Upper lobe of left lung (tissue), 6 donors: Measurements from ENCODE around the gene NBPF6. TPM values are rescaled to one million over a fixed set of nuclear protein-coding genes. Genes with fewer than 3 reads are reported as not detected.
A peak's percentile ranks its signal among the peaks of the same experiment; 100 is the strongest.
"Not testable (repeated sequence)": the region's sequence is repeated elsewhere in the genome, so short reads cannot be mapped to it uniquely, and the experiment has no call there.

Experiments
- ATAC-seq, 2 donors: fragments of 200-7000 bp; cut with Tn5 transposase; one replicate each; pipeline ENCODE4 v1.9.1; 2022; ENCODE audit warnings: mild to moderate bottlenecking in 2 of 2, moderate library complexity in 2 of 2; ENCODE audit not compliant: low FRiP score in 2 of 2
- DNase-seq, 2 donors: peaks; one replicate each; pipeline ENCODE4 v3.0.0-alpha.2; 2019 to 2020
- H3K27ac ChIP-seq, 4 donors: fragments of 200-600 bp; sonication (generic); one replicate each; pipeline ENCODE4 v1.5.1; 2016 to 2019
- H3K27me3 ChIP-seq, 4 donors: fragments of 200-600 bp; sonication (generic); one replicate each; pipeline ENCODE4 v1.5.1; 2017 to 2019
- H3K36me3 ChIP-seq, 4 donors: fragments of 200-600 bp; sonication (generic); one replicate each; pipeline ENCODE4 v1.5.1; 2016 to 2019
- H3K4me1 ChIP-seq, 4 donors: fragments of 200-600 bp; sonication (generic); one replicate each; pipeline ENCODE4 v1.5.1; 2018 to 2019
- H3K4me3 ChIP-seq, 4 donors: fragments of 200-600 bp; sonication (generic); one replicate each; pipeline ENCODE4 v1.5.1; 2017 to 2019; ENCODE audit warnings: mild to moderate bottlenecking in 2 of 4, moderate library complexity in 1 of 4
- H3K9me3 ChIP-seq, 4 donors: fragments of 200-600 bp; sonication (generic); one replicate each; pipeline ENCODE4 v1.5.1; 2018 to 2019
- WGBS, 2 donors: methylation state at CpG; one replicate each; pipeline ENCODE4 v1.1.5; 2017 to 2018; 5-methylcytosine and 5-hydroxymethylcytosine counted together
- total RNA-seq, 6 donors: library from RNA; depleted of rRNA in 4 of 6; stranded (reverse); fragments of >200 nt in 4 of 6; gene quantifications; one replicate each; pipeline versions ENCODE4 v1.1.0 to v1.2.1, GENCODE V29; 2016 to 2021
- donor health status: DM: no; HTN: no; CAD: no; lungs with moderate emphysema.
- donor health status: DM: no; HTN: yes; CAD: no; lungs with severe emphysema.

NBPF6 gene, protein sequence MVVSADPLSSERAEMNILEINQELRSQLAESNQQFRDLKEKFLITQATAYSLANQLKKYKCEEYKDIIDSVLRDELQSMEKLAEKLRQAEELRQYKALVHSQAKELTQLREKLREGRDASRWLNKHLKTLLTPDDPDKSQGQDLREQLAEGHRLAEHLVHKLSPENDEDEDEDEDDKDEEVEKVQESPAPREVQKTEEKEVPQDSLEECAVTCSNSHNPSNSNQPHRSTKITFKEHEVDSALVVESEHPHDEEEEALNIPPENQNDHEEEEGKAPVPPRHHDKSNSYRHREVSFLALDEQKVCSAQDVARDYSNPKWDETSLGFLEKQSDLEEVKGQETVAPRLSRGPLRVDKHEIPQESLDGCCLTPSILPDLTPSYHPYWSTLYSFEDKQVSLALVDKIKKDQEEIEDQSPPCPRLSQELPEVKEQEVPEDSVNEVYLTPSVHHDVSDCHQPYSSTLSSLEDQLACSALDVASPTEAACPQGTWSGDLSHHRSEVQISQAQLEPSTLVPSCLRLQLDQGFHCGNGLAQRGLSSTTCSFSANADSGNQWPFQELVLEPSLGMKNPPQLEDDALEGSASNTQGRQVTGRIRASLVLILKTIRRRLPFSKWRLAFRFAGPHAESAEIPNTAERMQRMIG
- not detected for total RNA-seq

DNA sequence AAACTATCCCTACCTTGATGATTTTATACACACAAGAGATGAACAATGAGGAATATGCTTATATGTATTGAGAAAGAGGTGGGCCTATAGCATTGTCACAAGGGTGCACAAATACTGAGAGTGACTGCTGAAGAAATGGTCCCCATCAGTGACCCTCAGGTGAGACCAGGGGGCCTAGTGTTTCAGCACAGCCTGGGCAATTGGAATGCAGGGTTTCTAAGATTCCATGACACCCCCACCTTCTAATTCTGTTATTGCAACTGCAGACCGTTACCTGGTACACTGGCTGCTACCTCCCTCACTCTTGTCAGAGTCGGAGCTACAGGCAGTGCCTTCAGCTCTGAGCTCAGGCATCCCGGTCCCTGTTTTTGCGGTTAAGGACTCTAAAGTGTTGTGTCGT lies at the start of gene NBPF6:
Gene NBPF6 (plus strand): TSS at position 301 of the 400 bp plus-strand sequence. CDS start 259 bp downstream, outside the sequence.
- not testable (repeated sequence) for H3K4me1 ChIP-seq, H3K27me3 ChIP-seq, H3K9me3 ChIP-seq, DNase-seq, H3K36me3 ChIP-seq, ATAC-seq, H3K27ac ChIP-seq, H3K4me3 ChIP-seq
- 100% methylated on average over 1 of the region's 5 CpGs for WGBS, 2 donors

DNA sequence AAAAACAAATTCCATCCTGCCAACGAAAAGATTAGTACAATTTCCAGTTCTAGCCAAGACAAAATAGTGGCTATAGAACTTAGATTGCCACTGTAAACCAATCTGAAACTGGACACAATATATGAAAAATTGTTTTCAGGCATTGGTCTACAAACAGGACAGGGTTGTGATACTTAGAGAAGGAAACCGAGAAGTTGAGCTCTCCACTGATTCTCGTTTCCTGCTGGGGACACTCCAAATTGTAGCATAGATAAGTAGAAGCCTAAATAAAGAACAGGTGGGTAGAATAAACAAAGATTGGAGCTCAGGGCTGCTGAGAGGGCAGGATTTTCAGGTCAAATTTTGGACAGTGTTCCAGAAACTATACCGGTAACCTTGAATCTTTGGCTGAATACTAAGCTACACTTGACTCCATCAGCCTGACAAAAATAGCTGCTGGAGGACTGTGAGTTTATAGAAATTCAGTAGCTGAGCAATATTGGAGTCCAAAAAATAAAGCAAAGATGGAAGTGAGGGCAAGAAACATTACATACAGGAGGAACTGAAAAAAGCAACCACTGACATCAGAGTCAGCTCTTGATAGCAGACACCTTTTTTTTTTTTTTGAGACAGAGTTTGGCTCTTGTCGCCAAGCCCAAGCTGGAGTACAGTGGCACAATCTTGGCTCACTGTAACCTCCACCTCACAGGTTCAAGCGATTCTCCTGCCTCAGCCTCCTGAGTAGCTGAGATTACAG lies 38.9 kb upstream of the NBPF6 start:
- H3K36me3 ChIP-seq, H3K27ac ChIP-seq, DNase-seq, ATAC-seq, H3K4me3 ChIP-seq, H3K9me3 ChIP-seq, H3K27me3 ChIP-seq, H3K4me1 ChIP-seq: not testable (repeated sequence)
- WGBS, 2 donors = no CpG with 5 or more reads among the region's 6 CpGs

DNA sequence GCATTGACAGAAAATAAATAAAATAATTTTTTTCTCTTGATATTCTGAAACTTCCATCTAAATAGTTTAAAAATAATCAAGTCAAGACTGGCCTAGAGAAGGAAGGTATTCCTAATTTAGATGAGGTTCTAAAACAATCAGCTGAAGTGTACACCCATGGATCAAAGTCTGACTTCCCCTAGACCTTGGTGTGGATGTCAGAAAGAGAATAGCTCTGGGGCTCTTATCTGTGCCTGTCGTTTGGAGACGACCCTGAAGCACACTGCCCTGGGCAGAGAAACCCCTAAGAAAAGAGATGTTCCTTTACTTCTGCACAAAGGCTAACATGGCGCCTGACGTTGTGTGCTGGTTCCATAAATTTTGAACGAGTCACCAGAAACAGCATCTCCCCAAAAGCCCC lies 30.0 kb upstream of the NBPF6 start:
- H3K4me3 ChIP-seq = not testable (repeated sequence)

DNA sequence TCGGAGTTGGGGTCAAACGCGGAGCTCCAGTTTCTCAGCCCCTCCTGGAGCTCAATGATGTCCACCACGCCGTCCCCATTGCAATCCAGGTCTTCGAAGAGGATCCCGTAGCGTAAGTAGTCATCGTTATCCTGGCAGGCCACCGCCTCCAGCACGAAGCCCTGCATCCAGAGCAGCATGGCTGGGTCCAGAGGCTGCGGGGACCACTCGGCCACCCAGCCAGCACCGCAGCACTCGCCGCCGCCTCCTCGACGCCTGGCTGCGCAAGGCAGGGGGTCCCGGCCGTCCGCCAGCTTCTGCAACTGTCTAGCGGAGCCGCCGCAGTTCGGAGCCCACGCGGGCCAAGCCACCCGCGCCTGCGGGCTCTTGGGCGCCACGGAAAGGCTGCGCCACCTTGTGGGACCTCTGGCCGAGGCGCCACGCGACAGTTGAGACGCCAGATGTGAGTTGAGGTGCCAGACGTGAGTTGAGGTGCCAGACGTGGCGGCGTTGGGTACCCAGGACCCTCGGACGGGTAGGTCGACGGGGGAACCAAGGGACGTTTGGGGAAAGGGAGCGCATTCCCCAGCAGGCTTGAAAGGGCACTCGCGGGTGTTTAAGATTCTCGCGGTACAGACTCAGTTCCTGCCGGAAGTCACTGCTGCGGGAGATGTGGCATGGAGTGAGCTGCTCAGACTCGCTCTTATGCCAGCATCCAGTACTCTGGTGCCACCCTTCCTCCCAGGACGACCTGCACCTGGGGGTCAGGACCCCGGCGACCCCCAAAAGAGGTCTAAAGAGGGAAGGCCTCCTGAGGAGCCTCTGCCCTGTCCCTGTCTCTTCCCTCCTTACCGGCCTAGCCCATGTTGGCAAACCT lies 28.9 kb upstream of the NBPF6 start:
- not testable (repeated sequence) for DNase-seq, H3K4me1 ChIP-seq, H3K27ac ChIP-seq, H3K9me3 ChIP-seq, H3K27me3 ChIP-seq, H3K4me3 ChIP-seq, H3K36me3 ChIP-seq
- ATAC-seq = peak in 1 of 2 donors; percentile 47
- WGBS, 2 donors = no CpG with 5 or more reads among the region's 61 CpGs

More for the DNA sequence above, 30.0 kb upstream of the NBPF6 start:
- WGBS, 2 donors = no CpG with 5 or more reads among the region's 5 CpGs
- H3K9me3 ChIP-seq, DNase-seq, H3K36me3 ChIP-seq, H3K27me3 ChIP-seq, H3K27ac ChIP-seq, ATAC-seq, H3K4me1 ChIP-seq: not testable (repeated sequence)

DNA sequence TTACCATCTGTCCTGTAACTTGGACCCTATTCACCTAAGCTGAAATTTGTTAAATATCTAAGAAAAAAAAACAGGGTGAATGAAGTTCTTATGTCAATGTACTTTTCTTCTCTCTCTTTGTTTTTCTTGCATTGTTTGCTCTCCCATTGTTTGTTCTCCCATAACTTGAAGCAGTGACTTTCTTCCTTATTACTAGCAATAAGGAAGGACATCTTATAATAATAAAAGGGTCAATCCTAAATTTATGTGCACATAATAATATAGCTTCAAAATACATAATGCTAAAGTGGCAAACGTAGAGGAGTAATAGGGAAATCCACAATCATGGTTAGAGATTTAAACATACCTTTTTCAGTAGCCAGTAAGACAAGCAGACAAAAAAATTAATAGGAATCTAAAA lies 23.3 kb upstream of the NBPF6 start:
- not testable (repeated sequence) for H3K4me1 ChIP-seq, H3K9me3 ChIP-seq, ATAC-seq, DNase-seq, H3K36me3 ChIP-seq, H3K27me3 ChIP-seq, H3K4me3 ChIP-seq, H3K27ac ChIP-seq
- WGBS, 2 donors = 67 to 80% methylated on average over 1 of the region's 1 CpG

DNA sequence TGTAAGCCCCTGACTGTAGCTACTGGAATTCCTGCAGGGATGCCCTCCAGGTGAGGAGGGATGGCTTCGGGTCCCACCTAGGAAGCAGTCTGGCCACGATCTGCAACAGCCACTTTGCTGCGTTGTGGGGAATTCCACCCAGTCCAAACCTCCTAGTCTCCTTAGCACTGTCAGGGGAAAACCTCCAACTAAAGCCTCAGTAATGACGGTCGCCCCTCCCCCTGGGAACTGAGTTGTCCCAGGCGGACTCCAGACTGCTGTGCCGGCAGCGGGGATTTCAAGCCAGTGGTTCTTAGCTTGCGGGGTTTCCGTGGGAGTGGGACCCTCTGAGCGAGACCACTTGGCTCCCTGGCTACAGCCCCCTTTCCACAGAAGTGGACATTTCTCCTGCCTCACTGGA lies 18.1 kb upstream of the NBPF6 start:
- not testable (repeated sequence) for ATAC-seq, H3K4me3 ChIP-seq, H3K9me3 ChIP-seq, H3K27ac ChIP-seq, H3K36me3 ChIP-seq, H3K27me3 ChIP-seq, DNase-seq, H3K4me1 ChIP-seq
- no CpG with 5 or more reads among the region's 11 CpGs for WGBS, 2 donors

DNA sequence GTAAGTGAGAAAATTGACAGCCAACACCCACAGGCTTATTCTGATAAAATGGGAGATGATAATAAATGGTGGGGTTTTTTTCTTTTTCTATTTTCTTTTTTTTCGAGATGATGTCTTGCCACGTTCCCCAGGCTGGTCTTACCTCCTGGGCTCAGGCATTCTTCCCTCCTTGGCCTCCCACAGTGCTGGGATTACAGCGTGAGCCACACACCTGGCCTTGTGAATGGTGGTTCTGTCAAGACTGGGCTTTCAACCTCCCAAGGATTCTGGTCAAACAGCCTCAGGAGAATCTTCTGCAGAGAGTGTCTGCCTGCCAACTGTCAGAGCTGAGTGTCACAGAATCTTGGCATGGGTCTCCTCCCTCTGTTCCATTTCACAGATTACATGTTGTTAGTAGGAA lies 16.7 kb upstream of the NBPF6 start:
- ATAC-seq, DNase-seq, H3K9me3 ChIP-seq, H3K4me3 ChIP-seq, H3K36me3 ChIP-seq, H3K4me1 ChIP-seq, H3K27ac ChIP-seq, H3K27me3 ChIP-seq: not testable (repeated sequence)
- no CpG with 5 or more reads among the region's 3 CpGs for WGBS, 2 donors

DNA sequence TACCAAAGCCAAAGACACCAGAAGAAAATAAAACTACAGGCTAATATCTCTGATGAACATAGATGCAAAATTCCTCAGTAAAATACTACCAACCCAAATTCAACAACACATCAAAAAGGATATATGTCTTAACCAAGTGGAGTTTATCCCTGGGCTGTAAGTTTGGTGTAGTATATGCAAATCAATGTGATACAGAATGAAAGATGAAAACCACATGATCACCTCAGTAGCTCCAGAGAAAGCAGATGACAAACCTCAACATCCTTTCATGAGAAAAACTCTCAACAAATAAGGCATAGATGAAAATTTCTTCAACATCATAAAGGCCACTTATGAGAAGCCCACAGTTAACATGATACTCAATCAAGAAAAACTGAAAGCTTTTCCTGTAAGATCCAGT lies 11.6 kb upstream of the NBPF6 start:
- H3K9me3 ChIP-seq, H3K4me1 ChIP-seq, ATAC-seq, H3K27ac ChIP-seq, DNase-seq, H3K4me3 ChIP-seq, H3K27me3 ChIP-seq, H3K36me3 ChIP-seq: not testable (repeated sequence)

DNA sequence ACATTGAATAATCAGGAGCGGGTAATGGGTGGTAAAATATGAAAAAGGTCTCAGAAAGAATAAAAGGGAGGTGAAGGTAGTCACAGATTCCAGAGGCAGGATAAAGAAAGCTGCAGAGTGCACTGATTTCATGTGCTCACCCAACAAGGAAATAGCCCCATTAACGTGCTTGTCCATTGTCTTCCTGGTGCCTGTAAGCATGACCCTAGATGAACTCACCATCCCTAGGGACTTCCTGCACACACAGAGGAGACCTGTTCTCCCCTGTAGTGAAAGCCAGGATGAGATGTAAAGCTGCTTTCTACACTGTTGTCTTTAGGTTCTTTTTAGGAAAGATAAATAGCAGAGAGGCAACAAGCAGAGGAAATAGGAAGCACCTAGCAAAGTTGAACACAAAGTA lies 4.4 kb downstream of the NBPF6 start:
- not testable (repeated sequence) for H3K9me3 ChIP-seq, DNase-seq, H3K4me3 ChIP-seq, ATAC-seq, H3K27ac ChIP-seq, H3K36me3 ChIP-seq, H3K4me1 ChIP-seq, H3K27me3 ChIP-seq
- WGBS, 2 donors = no CpG with 5 or more reads among the region's 2 CpGs

DNA sequence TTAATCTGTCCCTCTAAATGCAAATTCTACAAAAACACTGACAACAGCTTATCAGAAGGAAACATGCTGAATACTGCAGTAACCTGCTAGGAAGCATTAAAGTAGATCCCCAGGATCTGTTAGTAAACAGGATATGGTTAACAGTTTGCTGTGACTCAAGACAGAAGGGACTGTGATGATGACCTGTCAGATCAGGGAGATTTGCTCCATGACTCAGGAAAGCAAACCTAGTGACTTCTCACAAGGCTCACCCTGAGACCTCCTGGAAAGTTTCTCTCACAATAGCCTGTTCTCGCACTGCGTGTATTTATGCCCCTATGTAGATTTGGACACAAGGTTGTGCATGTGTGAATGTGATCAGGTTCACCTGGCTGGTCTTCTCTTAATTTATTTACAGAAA lies 8.5 kb downstream of the NBPF6 start:
- not testable (repeated sequence) for H3K36me3 ChIP-seq, H3K27me3 ChIP-seq, H3K4me3 ChIP-seq, H3K9me3 ChIP-seq, H3K27ac ChIP-seq, H3K4me1 ChIP-seq, ATAC-seq, DNase-seq
- WGBS, 2 donors = no CpG with 5 or more reads among the region's 2 CpGs

DNA sequence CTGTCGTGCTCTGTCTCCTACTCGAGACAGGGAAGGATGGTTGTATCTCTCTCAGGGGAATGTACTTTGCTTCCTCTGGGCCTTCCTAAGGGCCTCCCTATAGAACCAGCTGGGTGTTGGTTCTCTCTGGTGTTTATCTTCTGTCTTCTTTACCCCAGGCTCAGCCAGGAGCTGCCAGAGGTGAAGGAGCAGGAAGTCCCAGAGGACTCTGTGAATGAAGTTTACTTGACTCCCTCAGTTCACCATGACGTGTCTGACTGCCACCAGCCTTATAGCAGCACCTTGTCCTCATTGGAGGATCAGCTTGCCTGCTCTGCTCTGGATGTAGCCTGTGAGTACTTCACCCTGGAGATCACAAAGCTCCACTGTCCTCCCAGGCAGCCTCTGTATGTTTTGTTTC lies 11.6 kb downstream of the NBPF6 start:
- not testable (repeated sequence) for H3K27me3 ChIP-seq, H3K36me3 ChIP-seq, ATAC-seq, DNase-seq, H3K4me3 ChIP-seq, H3K9me3 ChIP-seq, H3K27ac ChIP-seq, H3K4me1 ChIP-seq
- no CpG with 5 or more reads among the region's 3 CpGs for WGBS, 2 donors

DNA sequence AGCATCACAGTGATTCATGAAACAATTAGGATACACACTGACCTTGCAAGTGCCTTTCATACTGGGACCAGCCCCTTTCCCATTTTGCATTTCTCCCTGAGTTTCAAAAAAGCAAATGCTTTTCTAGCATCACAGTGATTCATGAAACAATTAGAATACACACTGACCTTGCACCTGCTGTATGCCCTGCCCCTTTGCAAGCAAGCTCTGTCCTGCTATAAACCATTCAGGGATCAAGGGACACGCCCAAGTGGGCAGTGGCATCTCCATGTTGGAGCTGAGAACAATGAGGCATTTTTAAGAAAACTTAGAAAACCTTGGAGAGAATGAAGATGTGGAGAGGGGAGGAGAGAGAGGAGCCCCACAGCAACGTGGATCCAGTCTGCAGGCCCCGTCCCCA lies 13.8 kb downstream of the NBPF6 start:
- not testable (repeated sequence) for H3K4me1 ChIP-seq, H3K4me3 ChIP-seq, H3K27ac ChIP-seq, H3K9me3 ChIP-seq, H3K27me3 ChIP-seq, DNase-seq, ATAC-seq, H3K36me3 ChIP-seq
- WGBS, 2 donors = no CpG with 5 or more reads among the region's 3 CpGs
